GM21515 (cell line): ENCODE results near the gene JAM3.
"Not testable (repeated sequence)": the region's sequence is repeated elsewhere in the genome, so short reads cannot be mapped to it uniquely, and the experiment has no call there.

Experiments
- ATAC-seq: cut with Tn5 transposase; IDR thresholded peaks from one replicate; pipeline ENCODE4 v1.9.1; 2021; ENCODE audit not compliant: unreplicated experiment

Gene JAM3

GRCh38 chr11:134171951-134172350, 103.1 kb downstream of the JAM3 start:
- no peak for ATAC-seq

GRCh38 chr11:134173296-134173695, 104.4 kb downstream of the JAM3 start:
- no peak for ATAC-seq

DNA sequence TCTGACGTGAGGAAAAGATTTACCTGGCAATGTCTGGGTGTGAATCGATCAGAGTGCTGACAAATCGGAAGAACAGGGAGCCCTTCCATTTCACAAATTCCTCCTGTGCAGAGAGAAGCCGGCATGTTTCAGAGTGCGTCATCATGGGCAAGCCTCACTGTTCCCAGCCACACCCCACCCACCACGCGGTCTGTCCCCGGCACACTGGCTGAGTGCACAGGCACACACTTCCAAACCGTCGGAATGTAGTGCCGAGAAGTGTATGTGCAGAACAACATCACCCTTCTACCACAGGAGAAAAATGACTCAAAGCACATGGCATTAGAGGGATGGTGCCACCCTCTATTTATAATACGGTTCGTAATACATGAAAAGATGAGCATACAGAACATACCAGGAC, 107.4 kb downstream of the JAM3 start:
- ATAC-seq = no peak

DNA sequence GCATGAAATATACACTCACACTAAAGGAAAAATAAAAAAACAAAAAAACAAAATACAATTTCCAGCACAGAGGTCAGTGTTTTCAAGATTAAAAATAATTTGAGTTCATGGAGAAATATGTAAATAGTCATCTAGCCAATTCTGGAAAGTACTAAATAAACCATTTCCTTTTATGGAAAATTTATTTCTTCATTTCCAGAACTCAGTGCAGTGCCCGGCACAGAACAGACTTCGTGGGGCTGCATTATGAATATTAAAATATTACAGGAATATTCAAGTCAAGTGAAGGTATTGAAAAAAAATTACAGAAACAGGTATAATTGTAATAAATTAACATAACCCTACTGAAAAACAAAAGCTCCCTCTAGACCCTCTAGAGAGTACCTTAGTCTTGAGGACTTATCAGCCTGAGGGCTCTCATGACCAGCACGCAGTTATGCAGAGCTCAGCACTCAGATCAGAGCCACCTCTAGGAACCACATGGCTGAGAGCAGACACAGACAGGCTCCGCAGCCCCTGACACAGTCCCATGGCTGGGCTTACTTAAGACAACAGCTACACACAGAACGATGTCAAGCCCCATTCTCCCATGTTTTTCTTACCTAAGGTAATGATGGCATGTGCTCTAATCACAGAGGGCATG, 109.3 kb downstream of the JAM3 start:
- no peak for ATAC-seq

DNA sequence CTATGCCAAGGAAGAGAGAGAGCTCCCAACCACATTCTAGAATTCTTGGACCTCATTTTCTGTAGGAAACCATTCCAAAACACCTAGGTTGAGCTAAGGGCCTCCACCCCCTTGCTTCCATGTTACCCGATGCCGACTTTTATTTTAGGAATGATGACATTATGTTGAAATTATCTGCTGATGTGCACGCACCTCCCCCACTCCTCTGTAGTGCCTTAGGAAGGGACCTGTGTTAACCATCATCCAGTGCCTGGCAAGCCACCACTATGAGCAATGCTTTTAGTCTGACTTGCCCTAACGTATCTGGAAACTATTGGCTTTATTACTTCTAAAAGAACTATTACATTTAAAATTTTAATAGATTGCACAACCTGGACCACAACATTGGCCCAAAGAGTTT, 112.8 kb downstream of the JAM3 start:
- no peak for ATAC-seq

DNA sequence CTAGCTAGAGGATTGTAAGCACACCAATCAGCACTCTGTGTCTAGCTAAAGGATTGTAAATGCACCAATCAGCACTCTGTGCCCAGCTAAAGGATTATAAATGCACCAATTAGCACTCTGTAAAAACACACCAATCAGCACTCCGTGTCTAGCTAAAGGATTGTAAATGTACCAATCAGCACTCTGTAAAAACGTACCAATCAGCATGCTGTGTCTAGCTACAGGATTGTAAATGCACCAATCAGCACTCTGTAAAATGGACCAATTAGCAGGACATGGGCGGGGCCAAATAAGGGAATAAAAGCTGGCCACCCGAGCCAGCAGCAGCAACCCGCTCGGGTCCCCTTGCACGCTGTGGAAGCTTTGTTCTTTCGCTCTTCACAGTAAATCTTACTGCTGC, 119.2 kb downstream of the JAM3 start:
- ATAC-seq = not testable (repeated sequence)

- ATAC-seq = no peak
These were observed 127.9 kb downstream of the JAM3 start for GRCh38 chr11:134196756-134197155.

DNA sequence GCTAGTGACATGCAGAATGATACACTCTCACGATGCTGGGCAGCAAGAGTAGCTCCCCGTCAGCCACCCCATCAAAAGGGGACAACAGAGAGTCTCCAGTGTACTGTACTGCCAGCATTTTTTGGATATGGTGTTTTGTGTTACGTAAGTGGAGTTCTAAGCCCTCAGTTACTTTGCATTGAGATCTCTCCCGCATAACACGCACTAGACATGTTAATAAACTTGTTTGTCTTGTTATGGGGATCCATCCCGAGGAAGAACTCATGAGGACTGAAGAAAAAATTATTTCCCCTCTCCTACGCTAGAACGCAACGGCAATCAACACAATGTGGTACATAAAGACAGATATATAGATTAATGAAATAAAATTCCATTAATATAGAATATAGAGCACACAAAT, 130.7 kb downstream of the JAM3 start:
- ATAC-seq = no peak

- ATAC-seq = no peak
These were observed 131.8 kb downstream of the JAM3 start for GRCh38 chr11:134200688-134201087.
